HG02938 (cell line): ENCODE results near the gene MAEA.
"Not testable (repeated sequence)": the region's sequence is repeated elsewhere in the genome, so short reads cannot be mapped to it uniquely, and the experiment has no call there.

Source experiments
- ATAC-seq: cut with Tn5 transposase; IDR thresholded peaks from one replicate; pipeline ENCODE4 v1.9.1; 2021; ENCODE audit warnings: mild to moderate bottlenecking, moderate library complexity; ENCODE audit not compliant: unreplicated experiment

MAEA gene

GRCh38 chr4:1333256-1333655 is 43.6 kb downstream of the MAEA start:
- no peak for ATAC-seq

GRCh38 chr4:1333851-1334578 is 44.3 kb downstream of the MAEA start:
- not testable (repeated sequence) for ATAC-seq

DNA sequence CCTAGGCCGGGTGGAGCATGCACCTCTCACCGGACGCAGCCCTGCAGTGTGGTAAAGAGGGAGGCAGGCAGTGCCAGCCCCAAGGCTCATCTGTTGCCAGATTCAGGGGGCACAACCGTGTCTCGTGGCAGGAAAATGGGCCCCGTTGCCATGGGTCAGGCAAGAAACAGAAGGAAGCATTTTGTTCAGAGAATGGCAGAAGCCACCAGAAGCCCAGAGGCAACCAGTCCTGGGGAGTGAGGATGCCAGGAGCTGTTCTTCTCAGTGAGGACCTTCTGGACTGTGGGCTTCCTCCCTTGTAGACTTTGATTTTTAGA is 44.8 kb downstream of the MAEA start:
- ATAC-seq, result no peak

DNA sequence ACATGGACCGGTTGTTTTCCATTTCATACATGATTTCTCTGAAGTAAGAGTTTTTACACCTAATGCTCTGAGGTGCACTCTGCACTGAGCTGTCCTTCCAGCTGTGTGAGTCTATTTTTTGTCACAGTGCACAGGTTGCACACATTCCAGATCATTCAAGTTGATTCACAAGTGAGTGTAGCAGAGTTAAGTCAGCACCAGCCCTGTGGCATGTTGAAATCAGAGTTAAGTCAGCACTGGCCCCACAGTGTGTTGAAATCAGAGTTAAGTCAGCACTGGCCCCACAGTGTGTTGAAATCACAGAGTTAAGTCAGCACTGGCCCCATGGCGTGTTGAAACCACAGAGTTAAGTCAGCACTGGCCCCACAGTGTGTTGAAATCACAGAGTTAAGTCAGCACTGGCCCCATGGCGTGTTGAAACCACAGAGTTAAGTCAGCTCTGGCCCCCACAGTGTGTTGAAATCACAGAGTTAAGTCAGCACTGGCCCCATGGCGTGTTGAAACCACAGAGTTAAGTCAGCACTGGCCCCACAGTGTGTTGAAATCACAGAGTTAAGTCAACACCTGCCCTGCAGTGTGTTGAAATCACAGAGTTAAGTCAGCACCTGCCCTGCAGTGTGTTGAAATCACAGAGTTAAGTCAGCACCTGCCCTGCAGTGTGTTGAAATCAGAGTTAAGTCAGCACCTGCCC is 45.6 kb downstream of the MAEA start:
- not testable (repeated sequence) for ATAC-seq

- ATAC-seq, result no peak
Measured at GRCh38 chr4:1336088-1336491, 46.4 kb downstream of the MAEA start.

GRCh38 chr4:1337376-1337831 is 47.7 kb downstream of the MAEA start:
- ATAC-seq, result no peak

- ATAC-seq, result no peak
Measured at GRCh38 chr4:1337951-1338751, 48.5 kb downstream of the MAEA start.

DNA sequence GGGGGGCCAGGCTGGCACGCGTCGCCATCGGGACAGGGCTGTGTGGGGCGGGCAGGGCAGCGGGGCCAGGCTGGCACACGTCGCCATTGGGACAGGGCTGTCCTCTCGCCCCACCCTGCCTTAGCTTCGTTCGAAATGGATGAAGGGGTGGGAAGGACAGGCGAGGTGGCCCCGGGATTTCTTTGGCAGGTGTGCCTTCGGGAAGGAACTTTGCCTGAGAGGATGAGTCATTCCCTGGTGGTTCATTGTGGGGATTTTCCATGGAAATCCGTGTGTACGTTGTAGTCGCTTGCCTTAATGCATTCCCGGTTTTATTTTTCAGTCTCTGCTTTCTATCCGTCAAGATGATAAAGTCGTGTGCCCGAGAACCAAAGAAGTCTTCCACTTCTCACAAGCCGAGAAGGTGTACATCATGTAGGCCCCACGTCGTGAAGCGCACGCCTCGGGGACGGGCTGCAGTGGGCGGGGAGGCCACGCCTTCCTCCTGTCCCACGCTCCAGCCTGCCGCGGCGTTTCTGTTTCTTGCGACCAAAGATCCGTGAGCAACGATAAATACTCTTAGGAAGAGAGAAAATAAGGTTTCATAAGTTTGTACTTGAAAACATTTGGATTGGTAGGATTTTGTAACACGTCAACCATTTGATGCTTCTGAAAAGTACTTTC is 49.2 kb downstream of the MAEA start:
- no peak for ATAC-seq

- no peak for ATAC-seq
Measured at GRCh38 chr4:1339489-1339888, 49.8 kb downstream of the MAEA start.

- no peak for ATAC-seq
Measured at GRCh38 chr4:1340181-1340747, 50.6 kb downstream of the MAEA start.

DNA sequence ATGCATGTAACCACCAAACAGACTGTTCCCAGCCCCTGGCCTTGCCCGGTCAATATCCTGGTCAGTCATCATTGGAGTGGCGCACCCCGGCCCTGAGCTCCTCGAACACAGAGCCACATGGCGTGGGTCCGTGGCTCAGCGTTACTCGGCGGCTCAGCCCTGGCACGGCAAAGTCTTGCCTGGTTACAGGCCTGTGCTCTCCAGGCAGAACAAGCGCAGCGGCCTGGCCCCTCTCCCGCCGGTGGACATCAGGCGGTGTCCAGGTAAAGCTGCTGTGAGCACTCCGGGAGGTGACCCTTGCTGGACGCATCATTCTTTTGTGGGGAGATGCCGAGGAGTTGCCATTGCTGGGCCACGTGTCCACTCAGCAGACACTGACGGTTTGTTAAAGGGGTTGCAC is 51.2 kb downstream of the MAEA start:
- no peak for ATAC-seq

DNA sequence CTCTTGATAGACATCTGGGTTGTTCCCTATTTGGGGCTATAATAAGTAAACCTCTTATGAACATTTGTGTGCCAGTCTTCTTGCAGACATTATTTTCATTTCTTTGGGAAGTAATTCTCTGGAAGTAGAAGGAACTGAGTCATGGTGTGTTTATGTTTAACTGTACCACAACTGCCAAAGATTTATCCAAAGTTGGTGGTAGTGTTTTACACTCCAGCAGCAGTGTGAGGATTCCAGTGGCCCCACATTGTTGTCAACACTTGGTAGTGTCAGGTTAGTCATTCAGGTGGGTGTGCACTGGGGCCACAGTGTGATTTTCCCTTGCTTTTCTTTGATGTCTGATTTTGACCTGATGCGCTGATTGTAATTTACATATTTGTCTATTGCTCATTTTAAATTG is 52.3 kb downstream of the MAEA start:
- ATAC-seq, result no peak

- no peak for ATAC-seq
Measured at GRCh38 chr4:1344696-1345095, 55.0 kb downstream of the MAEA start.

- ATAC-seq, result peak; percentile 21
Measured at GRCh38 chr4:1345903-1346780, 56.5 kb downstream of the MAEA start.

GRCh38 chr4:1346781-1347409 is 57.2 kb downstream of the MAEA start, which contains the start of gene UVSSA:
Gene UVSSA (plus strand): TSS chr4:1347208. CDS start chr4:1348092, 884 bp downstream.
- ATAC-seq, result peak; percentile 93

- peak; percentile 34 for ATAC-seq
Measured at GRCh38 chr4:1347410-1347864, 57.7 kb downstream of the MAEA start.

- no peak for ATAC-seq
Measured at GRCh38 chr4:1348014-1348513, 58.4 kb downstream of the MAEA start.

DNA sequence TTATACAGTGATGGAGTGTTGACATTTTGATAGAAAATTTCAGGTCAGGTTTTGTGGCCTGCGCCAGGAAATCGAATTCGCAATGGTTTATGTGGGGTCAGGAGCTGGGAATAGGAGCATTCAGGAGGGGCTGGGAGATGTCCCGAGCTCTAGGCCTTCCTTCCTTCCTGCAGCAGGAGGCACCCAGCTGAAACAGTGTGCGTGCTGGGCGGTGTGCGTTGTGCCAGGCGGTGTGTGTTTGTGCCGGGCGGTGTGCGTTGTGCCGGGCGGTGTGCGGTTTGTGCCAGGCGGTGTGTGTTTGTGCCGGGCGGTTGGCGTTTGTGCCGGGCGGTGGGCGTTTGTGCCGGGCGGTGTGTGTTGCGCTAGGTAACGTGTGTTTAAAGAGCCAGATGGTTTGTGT is 59.1 kb downstream of the MAEA start:
- no peak for ATAC-seq
